ENCODE data around the gene MZF1.

Gene MZF1

DNA sequence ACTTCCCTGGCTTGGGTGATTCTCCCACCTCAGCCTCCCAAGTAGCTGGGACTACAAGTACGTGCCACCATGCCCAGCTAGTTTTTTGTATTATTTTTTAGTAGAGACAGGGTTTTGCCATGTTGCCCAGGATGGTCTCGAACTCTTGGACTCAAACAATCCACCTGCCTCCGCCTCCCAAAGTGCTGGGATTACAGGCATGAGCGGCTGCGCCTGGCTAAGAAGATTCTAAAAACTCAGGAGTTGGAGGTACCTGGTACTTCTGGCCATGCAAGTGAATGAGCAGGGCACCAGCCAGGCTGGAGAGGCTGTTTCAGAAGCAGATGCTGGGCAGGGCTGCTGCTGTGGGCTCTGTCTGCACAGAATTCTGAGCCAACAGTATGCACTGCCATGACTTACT, 6.1 kb downstream of the MZF1 start:
- TF ChIP-seq MAX (IDR thresholded peaks at IDR 0.05) (no peak), REST (IDR thresholded peaks at IDR 0.05; ENCODE audit: low read depth) (no peak), EP300 (IDR thresholded peaks at IDR 0.05; ENCODE audit: borderline replicate concordance) (no peak), RAD21 (IDR thresholded peaks at IDR 0.05; ENCODE audit: low read depth) (no peak), FOXM1 (IDR thresholded peaks at IDR 0.05; ENCODE audit: borderline replicate concordance, low read depth) (no peak)
- TF ChIP-seq, protein P1, sequence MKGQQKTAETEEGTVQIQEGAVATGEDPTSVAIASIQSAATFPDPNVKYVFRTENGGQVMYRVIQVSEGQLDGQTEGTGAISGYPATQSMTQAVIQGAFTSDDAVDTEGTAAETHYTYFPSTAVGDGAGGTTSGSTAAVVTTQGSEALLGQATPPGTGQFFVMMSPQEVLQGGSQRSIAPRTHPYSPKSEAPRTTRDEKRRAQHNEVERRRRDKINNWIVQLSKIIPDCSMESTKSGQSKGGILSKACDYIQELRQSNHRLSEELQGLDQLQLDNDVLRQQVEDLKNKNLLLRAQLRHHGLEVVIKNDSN (IDR thresholded peaks at IDR 0.05) = no peak

DNA sequence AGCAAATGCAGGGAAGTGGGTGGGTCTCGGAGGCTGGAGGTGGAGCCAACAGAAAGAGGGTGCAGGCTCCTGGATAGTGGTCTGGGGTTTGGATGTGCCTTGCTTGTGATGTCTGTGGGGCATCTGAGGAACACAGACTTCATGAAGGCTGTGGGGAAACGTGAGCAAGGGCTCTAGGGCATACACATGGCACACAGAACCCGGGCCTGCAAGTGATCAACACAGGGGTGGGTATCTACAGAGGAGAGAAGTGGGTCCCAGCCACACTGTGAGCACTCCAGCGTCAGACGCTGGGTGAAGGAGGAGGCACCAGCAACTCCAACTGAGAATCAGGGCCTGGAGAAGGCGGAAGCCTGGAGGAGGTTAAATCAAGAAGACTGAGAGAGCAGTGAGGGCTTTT, 9.3 kb downstream of the MZF1 start:
- no peak for TF ChIP-seq EP300 (IDR thresholded peaks at IDR 0.05; ENCODE audit: borderline replicate concordance)
- TF ChIP-seq RAD21 (IDR thresholded peaks at IDR 0.05; ENCODE audit: low read depth) = no peak
- TF ChIP-seq TCF12 (IDR thresholded peaks at IDR 0.05; ENCODE audit: low read depth) = no peak
- no peak for TF ChIP-seq ZBTB7A (IDR thresholded peaks at IDR 0.05; ENCODE audit: low read depth)
- TF ChIP-seq, protein P1 (IDR thresholded peaks at IDR 0.05) = no peak
- TF ChIP-seq YY1 (IDR thresholded peaks at IDR 0.05; ENCODE audit: low read depth) = no peak
- TF ChIP-seq CREB1 (IDR thresholded peaks at IDR 0.05; ENCODE audit: low read depth) = no peak
- no peak for TF ChIP-seq TEAD4 (IDR thresholded peaks at IDR 0.05)
- no peak for TF ChIP-seq FOXM1 (IDR thresholded peaks at IDR 0.05; ENCODE audit: borderline replicate concordance, low read depth)
- TF ChIP-seq MAX (IDR thresholded peaks at IDR 0.05) = no peak
- TF ChIP-seq TAF1 (IDR thresholded peaks at IDR 0.05; ENCODE audit: low read depth) = no peak
- TF ChIP-seq CEBPB (IDR thresholded peaks at IDR 0.05) = no peak
- TF ChIP-seq EGR1 (IDR thresholded peaks at IDR 0.05) = no peak
- TF ChIP-seq NFIC (IDR thresholded peaks at IDR 0.05) = no peak
- no peak for TF ChIP-seq REST (IDR thresholded peaks at IDR 0.05; ENCODE audit: low read depth)

GRCh38 chr19:58563034-58563573, 10.0 kb downstream of the MZF1 start:
- TF ChIP-seq MAX (IDR thresholded peaks at IDR 0.05) (no peak), TEAD4 (IDR thresholded peaks at IDR 0.05) (no peak), CEBPB (IDR thresholded peaks at IDR 0.05) (no peak), EGR1 (IDR thresholded peaks at IDR 0.05) (no peak), NFIC (IDR thresholded peaks at IDR 0.05) (no peak), EP300 (IDR thresholded peaks at IDR 0.05; ENCODE audit: borderline replicate concordance) (no peak), YY1 (IDR thresholded peaks at IDR 0.05; ENCODE audit: low read depth) (no peak), CREB1 (IDR thresholded peaks at IDR 0.05; ENCODE audit: low read depth) (no peak)
- TF ChIP-seq, protein P1 (IDR thresholded peaks at IDR 0.05) = no peak

DNA sequence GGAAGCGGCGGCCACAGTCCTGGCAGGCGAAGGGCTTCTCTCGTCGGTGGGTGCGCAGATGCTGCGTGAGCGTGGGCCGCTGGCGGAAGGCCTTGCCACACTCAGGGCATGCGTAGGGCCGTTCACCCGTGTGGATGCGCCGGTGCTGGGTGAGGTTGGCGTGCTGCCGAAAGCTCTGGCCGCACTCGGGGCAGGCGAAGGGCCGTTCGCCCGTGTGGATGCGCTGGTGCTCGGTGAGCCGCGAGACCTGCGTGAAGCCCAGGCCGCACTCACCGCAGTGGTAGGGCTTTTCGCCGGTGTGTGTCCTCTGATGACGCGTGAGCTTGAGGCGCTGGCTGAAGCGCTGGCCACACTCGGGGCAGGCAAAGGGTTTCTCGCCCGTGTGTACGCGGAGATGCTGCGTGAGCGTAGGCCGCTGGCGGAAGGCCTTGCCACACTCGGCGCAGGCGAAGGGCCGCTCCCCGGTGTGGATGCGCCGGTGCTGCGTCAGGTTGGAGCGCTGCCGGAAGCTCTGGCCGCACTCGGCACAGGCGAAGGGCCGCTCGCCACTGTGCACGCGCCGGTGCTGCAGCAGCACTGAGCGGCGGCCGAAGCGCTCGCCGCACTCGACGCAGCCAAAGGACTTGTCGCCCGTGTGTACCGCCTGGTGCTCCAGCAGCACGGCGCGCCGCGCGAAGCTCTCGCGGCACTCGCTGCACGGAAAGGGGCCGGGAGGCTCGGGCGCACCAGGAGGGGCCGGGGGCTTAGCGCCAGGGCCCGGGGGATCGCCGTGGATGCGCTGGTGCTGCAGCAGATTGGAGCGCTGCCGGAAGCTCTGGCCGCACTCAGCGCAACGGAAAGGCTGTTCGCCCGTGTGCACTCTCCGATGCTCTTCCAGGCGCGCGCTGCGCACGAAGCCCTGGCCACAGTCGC, 10.8 kb downstream of the MZF1 start:
- TF ChIP-seq FOXM1 (IDR thresholded peaks at IDR 0.05; ENCODE audit: borderline replicate concordance, low read depth) = no peak
- TF ChIP-seq MAX (IDR thresholded peaks at IDR 0.05) = peak; percentile 69
- TF ChIP-seq, protein P1 (IDR thresholded peaks at IDR 0.05) = no peak
- no peak for TF ChIP-seq YY1 (IDR thresholded peaks at IDR 0.05; ENCODE audit: low read depth)
- no peak for TF ChIP-seq TAF1 (IDR thresholded peaks at IDR 0.05; ENCODE audit: low read depth)
- TF ChIP-seq EGR1 (IDR thresholded peaks at IDR 0.05) = no peak
- TF ChIP-seq ZBTB7A (IDR thresholded peaks at IDR 0.05; ENCODE audit: low read depth) = no peak
- TF ChIP-seq TCF12 (IDR thresholded peaks at IDR 0.05; ENCODE audit: low read depth) = no peak
- no peak for TF ChIP-seq CEBPB (IDR thresholded peaks at IDR 0.05)
- TF ChIP-seq TEAD4 (IDR thresholded peaks at IDR 0.05) = 0 out of 2 replicates have a peak, but pooled peaks have one; percentile 17
- TF ChIP-seq NFIC (IDR thresholded peaks at IDR 0.05) = no peak
- no peak for TF ChIP-seq RAD21 (IDR thresholded peaks at IDR 0.05; ENCODE audit: low read depth)

All from Ishikawa (cell line).